Neural crest cell (in vitro differentiated cells): ENCODE data around the gene TP53I13. TPM values are rescaled to one million over a fixed set of nuclear protein-coding genes. Genes with fewer than 3 reads are reported as not detected.
A peak's percentile ranks its signal among the peaks of the same experiment; 100 is the strongest.

Experiments used
- DNase-seq: peaks from one replicate; pipeline ENCODE4 v3.0.0; 2021; ENCODE audit warnings: low read depth, mixed read lengths, low spot score
- H3K27ac Mint-ChIP-seq: one replicate; pipeline ENCODE4 v1.8.0; 2021; ENCODE audit warnings: mild to moderate bottlenecking, mixed read lengths; ENCODE audit not compliant: unreplicated experiment
- H3K27me3 Mint-ChIP-seq: 2 replicates; pipeline ENCODE4 v1.8.0; 2021; ENCODE audit warnings: low read depth, mild to moderate bottlenecking, mixed read lengths
- H3K36me3 Mint-ChIP-seq: 2 replicates; pipeline ENCODE4 v1.8.0; 2021; ENCODE audit warnings: low read depth, mild to moderate bottlenecking, mixed read lengths
- H3K4me1 Mint-ChIP-seq: 2 replicates; pipeline ENCODE4 v1.8.0; 2021; ENCODE audit warnings: mixed read lengths
- H3K4me3 Mint-ChIP-seq: one replicate; pipeline ENCODE4 v1.8.0; 2021; ENCODE audit warnings: mild to moderate bottlenecking, mixed read lengths
- H3K9me3 Mint-ChIP-seq: 2 replicates; pipeline ENCODE4 v1.8.0; 2021; ENCODE audit warnings: mixed read lengths
- CTCF ChIP-seq: fragments of 200-600 bp; sonication (generic); conservative IDR thresholded peaks from 2 replicates; pipeline ENCODE4 v1.5.0; 2021; ENCODE audit warnings: antibody characterized with exemption, mild to moderate bottlenecking
- total RNA-seq: library from RNA; stranded (reverse); gene quantifications from 2 replicates; pipeline ENCODE4 v1.2.1, GENCODE V29; 2021

TP53I13 gene
- total RNA-seq, 1 donor from 2014 or later: 34.3 TPM

GRCh38 chr17:29595107-29595942, 26.8 kb downstream of the TP53I13 start:
- Mint-ChIP-seq H3K27ac (no peak overlapping the region), H3K4me1 (peaks cover 54% of the 10 kb centered on the region), H3K9me3 (no peaks in the 10 kb centered on the region), H3K4me3 (peak overlapping the region; percentile 88), H3K27me3 (no peaks in the 10 kb centered on the region), H3K36me3 (no peaks in the 10 kb centered on the region)
- no peak for DNase-seq
- TF ChIP-seq CTCF: no peak

- H3K36me3 Mint-ChIP-seq: no peaks in the 10 kb centered on the region
- H3K9me3 Mint-ChIP-seq: no peaks in the 10 kb centered on the region
- H3K27me3 Mint-ChIP-seq: no peaks in the 10 kb centered on the region
- peak overlapping the region; percentile 9 for H3K4me3 Mint-ChIP-seq
- H3K4me1 Mint-ChIP-seq: peaks cover 50% of the 10 kb centered on the region
- no peak for DNase-seq
- TF ChIP-seq CTCF: no peak
- H3K27ac Mint-ChIP-seq: no peak overlapping the region
These were observed 27.7 kb downstream of the TP53I13 start for GRCh38 chr17:29595943-29596774.

- no peaks in the 10 kb centered on the region for H3K9me3 Mint-ChIP-seq
- DNase-seq: no peak
- no peak overlapping the region for H3K27ac Mint-ChIP-seq
- peak overlapping the region; percentile 78 for H3K4me3 Mint-ChIP-seq
- peaks cover 48% of the 10 kb centered on the region for H3K4me1 Mint-ChIP-seq
- no peaks in the 10 kb centered on the region for H3K36me3 Mint-ChIP-seq
- no peak for TF ChIP-seq CTCF
- H3K27me3 Mint-ChIP-seq: no peaks in the 10 kb centered on the region
These were observed 28.3 kb downstream of the TP53I13 start for GRCh38 chr17:29596811-29597210.

GRCh38 chr17:29597361-29598172, 29.1 kb downstream of the TP53I13 start:
- no peak for DNase-seq
- no peak overlapping the region for H3K27ac Mint-ChIP-seq
- H3K4me1 Mint-ChIP-seq: peaks cover 41% of the 10 kb centered on the region
- H3K9me3 Mint-ChIP-seq: no peaks in the 10 kb centered on the region
- H3K27me3 Mint-ChIP-seq: no peaks in the 10 kb centered on the region
- no peak for TF ChIP-seq CTCF
- no peaks in the 10 kb centered on the region for H3K36me3 Mint-ChIP-seq
- H3K4me3 Mint-ChIP-seq: peak overlapping the region; percentile 78

GRCh38 chr17:29603109-29603674, 34.7 kb downstream of the TP53I13 start:
- H3K27me3 Mint-ChIP-seq: no peaks in the 10 kb centered on the region

More at GRCh38 chr17:29603109-29603674, 34.7 kb downstream of the TP53I13 start:
- no peak for TF ChIP-seq CTCF
- H3K9me3 Mint-ChIP-seq: no peaks in the 10 kb centered on the region
- no peaks in the 10 kb centered on the region for H3K36me3 Mint-ChIP-seq
- H3K27ac Mint-ChIP-seq: no peak overlapping the region
- H3K4me3 Mint-ChIP-seq: no peak overlapping the region
- DNase-seq: no peak
- peaks cover 27% of the 10 kb centered on the region for H3K4me1 Mint-ChIP-seq
